ENCODE results near the gene SORBS1.

Gene SORBS1

GRCh38 chr10:95480102-95480900 is 80.9 kb downstream of the SORBS1 start:
- in situ Hi-C loops (cut with MboI; ENCODE audit: low pct_unique_long_range_greater_than_20kb, low sequenced_read_pairs, unreplicated experiment): no loop called here
- no peak for DNase-seq (ENCODE audit: low spot score)
- no peak for TF ChIP-seq CTCF (IDR thresholded peaks at IDR 0.05; ENCODE audit: extremely low read depth, insufficient read depth, missing control alignments)

GRCh38 chr10:95478935-95479334 is 82.2 kb downstream of the SORBS1 start:
- in situ Hi-C loops (cut with MboI; ENCODE audit: low pct_unique_long_range_greater_than_20kb, low sequenced_read_pairs, unreplicated experiment): no loop called here
- DNase-seq (ENCODE audit: low spot score): no peak
- no peak for TF ChIP-seq CTCF (IDR thresholded peaks at IDR 0.05; ENCODE audit: extremely low read depth, insufficient read depth, missing control alignments)

- in situ Hi-C loops (cut with MboI; ENCODE audit: low pct_unique_long_range_greater_than_20kb, low sequenced_read_pairs, unreplicated experiment): no loop called here
- no peak for DNase-seq (ENCODE audit: low spot score)
- TF ChIP-seq CTCF (IDR thresholded peaks at IDR 0.05; ENCODE audit: extremely low read depth, insufficient read depth, missing control alignments): no peak
These were observed 83.0 kb downstream of the SORBS1 start for GRCh38 chr10:95478185-95478584.

GRCh38 chr10:95477175-95477520 is 84.0 kb downstream of the SORBS1 start:
- no peak for DNase-seq (ENCODE audit: low spot score)
- no peak for TF ChIP-seq CTCF (IDR thresholded peaks at IDR 0.05; ENCODE audit: extremely low read depth, insufficient read depth, missing control alignments)
- in situ Hi-C loops (cut with MboI; ENCODE audit: low pct_unique_long_range_greater_than_20kb, low sequenced_read_pairs, unreplicated experiment): no loop called here

GRCh38 chr10:95476469-95477174 is 84.5 kb downstream of the SORBS1 start:
- TF ChIP-seq CTCF (IDR thresholded peaks at IDR 0.05; ENCODE audit: extremely low read depth, insufficient read depth, missing control alignments): no peak
- DNase-seq (ENCODE audit: low spot score): no peak
- in situ Hi-C loops (cut with MboI; ENCODE audit: low pct_unique_long_range_greater_than_20kb, low sequenced_read_pairs, unreplicated experiment): no loop called here

GRCh38 chr10:95475827-95476468 is 85.2 kb downstream of the SORBS1 start:
- no peak for DNase-seq (ENCODE audit: low spot score)
- in situ Hi-C loops (cut with MboI; ENCODE audit: low pct_unique_long_range_greater_than_20kb, low sequenced_read_pairs, unreplicated experiment): no loop called here

More at GRCh38 chr10:95475827-95476468, 85.2 kb downstream of the SORBS1 start:
- TF ChIP-seq CTCF (IDR thresholded peaks at IDR 0.05; ENCODE audit: extremely low read depth, insufficient read depth, missing control alignments): no peak

Data from GM13977 (cell line).